ENCODE measurements around the gene CAPZA1.
"Not testable (repeated sequence)": the region's sequence is repeated elsewhere in the genome, so short reads cannot be mapped to it uniquely, and the experiment has no call there.

CAPZA1 gene

DNA sequence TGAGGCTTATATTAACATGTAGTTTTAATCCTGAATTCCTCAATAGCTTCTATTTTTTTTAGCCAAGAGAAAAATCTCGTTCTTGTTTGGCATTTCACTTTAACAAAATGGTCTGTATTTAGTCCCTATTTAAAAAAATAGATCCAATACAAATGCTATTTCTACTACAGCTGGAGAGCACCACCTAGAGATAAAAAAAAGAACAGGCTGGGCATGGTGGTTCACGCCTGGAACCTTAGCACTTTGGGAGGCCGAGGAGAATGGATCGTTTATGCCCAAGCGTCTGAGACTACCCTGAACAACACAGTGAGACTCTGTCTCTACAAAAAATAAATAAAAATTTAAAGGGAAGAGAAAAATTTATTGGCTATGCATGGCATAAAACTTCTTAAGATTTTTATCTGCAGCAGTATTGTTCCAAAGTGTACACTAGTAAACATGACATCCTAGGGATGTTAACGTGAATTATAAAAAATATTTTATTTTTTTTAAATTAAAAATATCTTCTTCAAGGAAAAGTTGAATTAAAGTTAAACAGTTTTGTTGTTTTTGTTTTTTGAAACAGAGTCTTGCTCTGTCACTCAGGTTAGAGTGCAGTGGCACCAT is 5.1 kb upstream of the CAPZA1 start:
- TF ChIP-seq, protein P1, sequence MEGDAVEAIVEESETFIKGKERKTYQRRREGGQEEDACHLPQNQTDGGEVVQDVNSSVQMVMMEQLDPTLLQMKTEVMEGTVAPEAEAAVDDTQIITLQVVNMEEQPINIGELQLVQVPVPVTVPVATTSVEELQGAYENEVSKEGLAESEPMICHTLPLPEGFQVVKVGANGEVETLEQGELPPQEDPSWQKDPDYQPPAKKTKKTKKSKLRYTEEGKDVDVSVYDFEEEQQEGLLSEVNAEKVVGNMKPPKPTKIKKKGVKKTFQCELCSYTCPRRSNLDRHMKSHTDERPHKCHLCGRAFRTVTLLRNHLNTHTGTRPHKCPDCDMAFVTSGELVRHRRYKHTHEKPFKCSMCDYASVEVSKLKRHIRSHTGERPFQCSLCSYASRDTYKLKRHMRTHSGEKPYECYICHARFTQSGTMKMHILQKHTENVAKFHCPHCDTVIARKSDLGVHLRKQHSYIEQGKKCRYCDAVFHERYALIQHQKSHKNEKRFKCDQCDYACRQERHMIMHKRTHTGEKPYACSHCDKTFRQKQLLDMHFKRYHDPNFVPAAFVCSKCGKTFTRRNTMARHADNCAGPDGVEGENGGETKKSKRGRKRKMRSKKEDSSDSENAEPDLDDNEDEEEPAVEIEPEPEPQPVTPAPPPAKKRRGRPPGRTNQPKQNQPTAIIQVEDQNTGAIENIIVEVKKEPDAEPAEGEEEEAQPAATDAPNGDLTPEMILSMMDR (IDR thresholded peaks at IDR 0.05; ENCODE audit: low read depth, low read length): peak; percentile 59
- TF ChIP-seq EZH2phosphoT487 (IDR thresholded peaks at IDR 0.05; ENCODE audit: low read depth): no peak
- H3K9me3 ChIP-seq (ENCODE audit: insufficient read depth, low read length): no peaks in the 10 kb centered on the region
- no peak overlapping the region for H3K4me3 ChIP-seq (ENCODE audit: low read length)
- no peaks in the 10 kb centered on the region for H3K27me3 ChIP-seq (ENCODE audit: low read depth, low read length)
- H4K20me1 ChIP-seq (ENCODE audit: insufficient read depth, low read length): no peaks in the 10 kb centered on the region
- no peak overlapping the region for H3K4me2 ChIP-seq (ENCODE audit: low read length)
- peaks cover 6% of the 10 kb centered on the region for H3K79me2 ChIP-seq (ENCODE audit: low read length)
- no peak overlapping the region for H3K27ac ChIP-seq (ENCODE audit: low read length)
- H3K4me1 ChIP-seq (ENCODE audit: low read length): peaks cover 16% of the 10 kb centered on the region
- no peak overlapping the region for H3K9ac ChIP-seq (ENCODE audit: low read length)
- no peaks in the 10 kb centered on the region for H3K36me3 ChIP-seq (replicated peaks; ENCODE audit: low read depth, low read length)
- H2AFZ ChIP-seq (ENCODE audit: low read depth, low read length): no peak overlapping the region

DNA sequence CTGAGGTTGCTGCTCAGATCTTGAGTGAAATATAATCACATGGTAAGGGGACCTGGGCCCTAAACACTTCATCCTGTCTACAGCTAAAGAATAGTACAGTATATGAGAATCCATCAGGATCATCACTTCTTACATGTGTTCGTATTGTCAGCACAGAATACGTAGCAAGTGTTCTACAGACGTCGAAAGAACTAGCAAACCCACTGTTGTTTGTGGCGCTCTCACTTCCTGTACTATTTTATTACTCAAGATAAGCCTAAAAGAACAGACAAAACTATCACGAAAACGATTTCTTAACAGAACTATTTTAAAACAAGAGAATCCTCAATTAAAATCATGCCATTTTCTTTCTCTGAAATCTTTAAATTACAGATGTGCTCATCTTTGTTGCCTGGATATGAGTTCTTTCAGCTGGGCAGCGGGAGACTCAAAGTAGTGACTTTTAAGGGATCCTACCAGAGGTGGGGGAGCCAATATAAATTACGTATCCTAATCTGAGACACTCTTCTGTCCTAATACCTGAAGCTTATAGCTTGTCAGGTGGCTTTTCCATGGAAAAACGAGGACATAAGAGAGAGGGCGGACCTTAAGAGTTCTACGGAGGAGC is 1.4 kb upstream of the CAPZA1 start:
- peak overlapping the region; percentile 99 for H3K9ac ChIP-seq (ENCODE audit: low read length)
- H3K4me1 ChIP-seq (ENCODE audit: low read length): peaks cover 18% of the 10 kb centered on the region
- H3K4me2 ChIP-seq (ENCODE audit: low read length): peak overlapping the region; percentile 99
- peak overlapping the region; percentile 92 for H3K27ac ChIP-seq (ENCODE audit: low read length)
- H4K20me1 ChIP-seq (ENCODE audit: insufficient read depth, low read length): peaks cover 14% of the 10 kb centered on the region
- no peaks in the 10 kb centered on the region for H3K27me3 ChIP-seq (ENCODE audit: low read depth, low read length)
- H3K79me2 ChIP-seq (ENCODE audit: low read length): peaks cover 42% of the 10 kb centered on the region
- TF ChIP-seq, protein P1 (IDR thresholded peaks at IDR 0.05; ENCODE audit: low read depth, low read length): no peak
- TF ChIP-seq EZH2phosphoT487 (IDR thresholded peaks at IDR 0.05; ENCODE audit: low read depth): no peak
- no peaks in the 10 kb centered on the region for H3K36me3 ChIP-seq (replicated peaks; ENCODE audit: low read depth, low read length)
- H2AFZ ChIP-seq (ENCODE audit: low read depth, low read length): peak overlapping the region; percentile 89
- no peaks in the 10 kb centered on the region for H3K9me3 ChIP-seq (ENCODE audit: insufficient read depth, low read length)
- peak overlapping the region; percentile 98 for H3K4me3 ChIP-seq (ENCODE audit: low read length)

DNA sequence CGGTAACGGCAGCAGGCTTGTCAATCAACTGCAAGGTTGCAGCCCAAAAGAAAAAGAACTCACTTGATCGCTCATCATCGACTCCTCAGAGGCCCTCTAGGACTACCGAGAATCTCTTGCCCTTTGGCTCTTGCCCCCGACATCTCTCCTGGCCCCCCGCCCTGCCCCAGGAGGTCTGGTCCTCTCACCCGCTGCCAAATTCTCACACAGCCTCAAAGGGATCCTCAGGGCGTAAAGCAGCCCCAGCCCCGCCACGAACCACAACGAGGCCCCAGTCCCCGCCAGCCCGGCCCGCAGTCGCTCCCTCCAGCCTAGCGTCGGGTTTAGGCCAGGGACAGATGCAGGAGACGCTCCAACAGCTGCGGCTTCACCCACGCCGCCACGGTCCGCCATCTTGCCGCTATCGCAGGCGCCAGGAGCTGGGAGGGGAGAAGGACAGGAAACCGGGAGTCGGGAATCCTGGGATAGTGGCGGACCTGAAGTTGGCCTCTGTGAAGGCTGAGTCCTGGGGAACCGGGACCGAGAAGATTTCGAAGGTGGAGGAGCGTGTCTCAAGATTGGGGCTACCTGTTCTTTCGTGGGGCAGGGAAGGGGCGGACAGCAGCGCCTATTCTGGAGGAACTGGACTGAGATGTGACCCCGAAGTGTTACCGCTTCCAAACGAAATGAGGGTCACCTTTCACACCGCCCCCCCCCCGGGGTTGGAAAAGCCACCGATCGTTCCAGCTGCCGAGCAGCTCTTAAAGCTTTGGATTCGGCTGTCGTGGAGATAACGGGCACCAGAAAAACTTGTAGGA is 713 bp upstream of the CAPZA1 start, which contains the start of gene ST7L:
ST7L (minus strand) TSS at position 421 of the 797 bp plus-strand sequence; CDS start at position 393, 28 bp downstream.
- Histone ChIP-seq H3K4me1 (ENCODE audit: low read length) (peaks cover 18% of the 10 kb centered on the region), H3K4me2 (ENCODE audit: low read length) (peak within 1 kb of the TSS; percentile 99), H3K9ac (ENCODE audit: low read length) (peak within 1 kb of the TSS; percentile 99), H3K9me3 (ENCODE audit: insufficient read depth, low read length) (no peaks in the 10 kb centered on the region), H3K27ac (ENCODE audit: low read length) (peak within 1 kb of the TSS; percentile 92), H3K4me3 (ENCODE audit: low read length) (peak within 1 kb of the TSS; percentile 98), H3K36me3 (replicated peaks; ENCODE audit: low read depth, low read length) (no peaks in the 10 kb centered on the region), H3K79me2 (ENCODE audit: low read length) (peaks cover 49% of the 10 kb centered on the region), H4K20me1 (ENCODE audit: insufficient read depth, low read length) (peaks cover 16% of the 10 kb centered on the region), H3K27me3 (ENCODE audit: low read depth, low read length) (no peaks in the 10 kb centered on the region), H2AFZ (ENCODE audit: low read depth, low read length) (peak within 1 kb of the TSS; percentile 89)
- TF ChIP-seq, protein P1 (IDR thresholded peaks at IDR 0.05; ENCODE audit: low read depth, low read length): no peak
- no peak for TF ChIP-seq EZH2phosphoT487 (IDR thresholded peaks at IDR 0.05; ENCODE audit: low read depth)

DNA sequence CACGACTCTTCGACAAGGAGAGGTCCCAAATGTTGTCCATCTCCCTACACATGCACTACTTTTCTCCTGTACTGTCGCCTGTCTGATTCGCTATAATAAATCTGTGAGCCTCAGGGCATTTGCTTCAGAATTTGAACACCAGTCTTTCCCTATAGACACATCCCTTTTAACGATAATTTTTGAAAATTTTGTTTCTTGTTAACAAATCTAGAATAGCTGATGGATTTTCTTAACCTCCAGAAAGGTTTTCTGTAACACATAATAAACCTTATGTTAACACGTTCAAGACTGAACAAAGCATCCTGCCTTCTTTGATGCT is 704 bp downstream of the CAPZA1 start:
- Histone ChIP-seq H3K9me3 (ENCODE audit: insufficient read depth, low read length) (no peaks in the 10 kb centered on the region), H3K9ac (ENCODE audit: low read length) (peak overlapping the region; percentile 99), H3K27ac (ENCODE audit: low read length) (peak overlapping the region; percentile 92), H3K36me3 (replicated peaks; ENCODE audit: low read depth, low read length) (no peaks in the 10 kb centered on the region), H3K27me3 (ENCODE audit: low read depth, low read length) (no peaks in the 10 kb centered on the region), H3K4me3 (ENCODE audit: low read length) (peak overlapping the region; percentile 98), H3K4me1 (ENCODE audit: low read length) (peaks cover 18% of the 10 kb centered on the region), H3K4me2 (ENCODE audit: low read length) (peak overlapping the region; percentile 88), H4K20me1 (ENCODE audit: insufficient read depth, low read length) (peaks cover 27% of the 10 kb centered on the region), H3K79me2 (ENCODE audit: low read length) (peaks cover 64% of the 10 kb centered on the region), H2AFZ (ENCODE audit: low read depth, low read length) (no peak overlapping the region)
- TF ChIP-seq, protein P1 (IDR thresholded peaks at IDR 0.05; ENCODE audit: low read depth, low read length): no peak
- TF ChIP-seq EZH2phosphoT487 (IDR thresholded peaks at IDR 0.05; ENCODE audit: low read depth): no peak

DNA sequence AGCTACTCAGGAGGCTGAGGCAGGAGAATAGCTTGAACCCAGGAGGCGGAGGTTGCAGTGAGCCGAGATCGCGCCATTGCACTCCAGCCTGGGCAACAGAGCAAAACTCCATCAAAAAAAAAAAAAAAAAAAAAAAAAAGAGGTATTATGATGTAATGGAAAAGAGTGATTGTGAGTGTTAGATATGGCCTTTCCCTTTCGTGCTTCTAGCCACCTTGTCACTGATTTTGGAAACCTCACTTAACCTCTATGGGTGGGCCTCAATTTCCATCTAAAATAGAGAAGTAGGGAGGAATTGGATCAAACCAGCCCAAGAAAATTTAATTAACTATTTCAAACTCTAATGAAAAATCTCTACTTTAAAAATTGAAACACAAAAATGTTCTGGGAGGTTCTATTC is 4.9 kb downstream of the CAPZA1 start:
- H3K9me3 ChIP-seq (ENCODE audit: insufficient read depth, low read length); H3K27me3 ChIP-seq (ENCODE audit: low read depth, low read length); H3K4me2 ChIP-seq (ENCODE audit: low read length); H3K4me3 ChIP-seq (ENCODE audit: low read length); H3K9ac ChIP-seq (ENCODE audit: low read length); H2AFZ ChIP-seq (ENCODE audit: low read depth, low read length); H3K27ac ChIP-seq (ENCODE audit: low read length): not testable (repeated sequence)
- peaks cover 68% of the 10 kb centered on the region for H4K20me1 ChIP-seq (ENCODE audit: insufficient read depth, low read length)
- H3K4me1 ChIP-seq (ENCODE audit: low read length): peaks cover 23% of the 10 kb centered on the region
- peaks cover 99% of the 10 kb centered on the region for H3K79me2 ChIP-seq (ENCODE audit: low read length)
- H3K36me3 ChIP-seq (replicated peaks; ENCODE audit: low read depth, low read length): peaks cover 14% of the 10 kb centered on the region

All from OCI-LY3 (cell line).